Measurements from ENCODE around the gene LTBP1.

GRCh38 chr2:33406622-33407021 is 459.9 kb downstream of the LTBP1 start:
- TF ChIP-seq CTCF (IDR thresholded peaks at IDR 0.05) (no peak), EP300 (IDR thresholded peaks at IDR 0.05) (no peak)

All from suprapubic skin (tissue), 3 donors.